Measurements from ENCODE around the gene TGM1. TPM values are rescaled to one million over a fixed set of nuclear protein-coding genes. Genes with fewer than 3 reads are reported as not detected.

The TGM1 gene
- total RNA-seq, 1 experiment from 2014 or later: 2.9 TPM

DNA sequence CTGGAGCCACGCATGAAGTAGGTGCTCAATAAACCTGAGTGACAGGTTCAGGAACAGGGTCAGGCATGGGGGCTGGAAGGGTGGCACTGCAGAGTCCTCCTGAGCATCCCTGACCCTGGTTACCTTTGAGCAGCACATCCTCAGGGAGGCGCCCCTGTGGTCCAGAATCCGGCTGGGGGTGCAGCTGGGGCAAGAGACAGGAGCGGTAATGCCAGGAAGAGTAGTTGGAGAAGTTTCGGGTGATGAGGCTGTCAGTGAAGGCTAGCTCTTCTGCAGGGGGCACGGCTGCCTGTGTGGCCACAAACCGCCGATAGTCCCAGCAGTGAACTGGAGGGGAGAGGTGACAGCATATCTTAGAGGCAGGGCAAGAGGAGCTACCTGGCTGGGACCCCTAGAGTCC lies 6.4 kb upstream of the TGM1 start:
- no peak overlapping the region for H3K14ac ChIP-seq (ENCODE audit: insufficient read depth, low read length)
- H3T11ph ChIP-seq (ENCODE audit: low read length): no peak overlapping the region
- H2BK12ac ChIP-seq (ENCODE audit: insufficient read length, low read depth, low read length): no peak overlapping the region
- no CpG with 5 or more reads among the region's 8 CpGs for WGBS (ENCODE audit: extremely low coverage, insufficient read length, low lambda C conversion rate)
- H3K23me2 ChIP-seq (ENCODE audit: insufficient read length, low read depth, low read length, poor library complexity, severe bottlenecking): peaks cover 8% of the 10 kb centered on the region
- H3K79me1 ChIP-seq (ENCODE audit: insufficient read depth, low read depth, low read length, poor library complexity, severe bottlenecking): no peaks in the 10 kb centered on the region
- no peak overlapping the region for H3K27ac ChIP-seq (ENCODE audit: insufficient read length, low read depth, low read length)
- H4K5ac ChIP-seq (ENCODE audit: insufficient read length, low read depth, low read length): no peak overlapping the region
- H2BK20ac ChIP-seq (ENCODE audit: low read depth, low read length, poor library complexity, severe bottlenecking): no peak overlapping the region
- no peak overlapping the region for H3K4me2 ChIP-seq (ENCODE audit: insufficient read depth, insufficient read length, low read length)
- H3K27me3 ChIP-seq (ENCODE audit: insufficient read depth, low read length): no peaks in the 10 kb centered on the region
- H3K9ac ChIP-seq (ENCODE audit: extremely low read depth, insufficient read length, low read length): no peak overlapping the region
- no peak overlapping the region for H3K4ac ChIP-seq (ENCODE audit: low read depth, low read length)
- H4K20me1 ChIP-seq (ENCODE audit: control insufficient read depth, insufficient read depth, insufficient read length): no peaks in the 10 kb centered on the region
- DNase-seq: no peak
- no peaks in the 10 kb centered on the region for H3K79me2 ChIP-seq (ENCODE audit: insufficient read depth, low read length)
- H2BK5ac ChIP-seq (ENCODE audit: insufficient read length, low read length): no peak overlapping the region
- H2BK15ac ChIP-seq (ENCODE audit: low read depth, low read length): no peak overlapping the region
- Mint-ChIP-seq H3K4me1 (peaks cover 12 to 14% of the 10 kb centered on the region in 2 experiments), H3K27me3 (ENCODE audit: low read depth) (no peaks in the 10 kb centered on the region), H3K9me3 (no peaks in the 10 kb centered on the region), H3K36me3 (ENCODE audit: insufficient read depth in 1 of 3, low read depth in 3 of 3) (peaks cover 3 to 21% (median 14%) of the 10 kb centered on the region in 3 experiments; a peak in 5 of 7 replicates), H3K4me3 (no peak overlapping the region; a peak in 1 of 5 replicates), H3K27ac (no peak overlapping the region)
- no peaks in the 10 kb centered on the region for H3K9me3 ChIP-seq (ENCODE audit: control insufficient read depth, low read depth, low read length)
- TF ChIP-seq CTCF (conservative IDR thresholded peaks at IDR 0.05): no peak
- H3K4me1 ChIP-seq (ENCODE audit: insufficient read depth, low read length): no peaks in the 10 kb centered on the region
- H3K56ac ChIP-seq (ENCODE audit: insufficient read length, low read depth, low read length): no peak overlapping the region
- H4K91ac ChIP-seq (ENCODE audit: insufficient read length, low read depth, low read length): no peak overlapping the region
- H2BK120ac ChIP-seq (ENCODE audit: low read depth, low read length, poor library complexity, severe bottlenecking): no peak overlapping the region
- no peak overlapping the region for H2AK5ac ChIP-seq (ENCODE audit: insufficient read length, low read length)
- H4K8ac ChIP-seq (replicated peaks; ENCODE audit: insufficient read length, low read depth, low read length): no peak overlapping the region
- H3K18ac ChIP-seq (ENCODE audit: insufficient read length, low read depth, low read length): no peak overlapping the region
- no peak overlapping the region for H3K23ac ChIP-seq (ENCODE audit: insufficient read length, low read depth, low read length)
- no peak overlapping the region for H2AFZ ChIP-seq (ENCODE audit: low read length)
